ENCODE results near the gene SLC49A4.

DNA sequence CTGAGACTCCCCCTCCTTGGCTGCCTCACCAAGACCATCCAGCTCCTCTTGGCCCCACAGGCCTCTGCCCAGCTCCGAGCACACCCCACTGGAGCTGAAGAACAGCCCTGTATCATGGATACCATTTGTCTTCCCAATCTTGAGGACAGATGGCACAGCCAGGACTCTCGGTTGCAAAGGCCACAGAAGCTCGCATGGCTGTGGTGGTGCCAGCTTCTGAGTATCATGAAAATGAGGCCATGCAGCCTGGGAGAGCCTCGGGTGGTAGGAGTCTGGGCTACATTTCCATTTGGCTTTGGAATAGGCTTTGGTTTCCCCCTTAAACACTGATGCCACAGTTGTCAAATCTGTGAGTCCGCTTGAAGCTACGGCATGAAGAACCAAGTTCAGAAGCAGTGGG, 126.1 kb downstream of the SLC49A4 start:
- TF ChIP-seq, protein P1, sequence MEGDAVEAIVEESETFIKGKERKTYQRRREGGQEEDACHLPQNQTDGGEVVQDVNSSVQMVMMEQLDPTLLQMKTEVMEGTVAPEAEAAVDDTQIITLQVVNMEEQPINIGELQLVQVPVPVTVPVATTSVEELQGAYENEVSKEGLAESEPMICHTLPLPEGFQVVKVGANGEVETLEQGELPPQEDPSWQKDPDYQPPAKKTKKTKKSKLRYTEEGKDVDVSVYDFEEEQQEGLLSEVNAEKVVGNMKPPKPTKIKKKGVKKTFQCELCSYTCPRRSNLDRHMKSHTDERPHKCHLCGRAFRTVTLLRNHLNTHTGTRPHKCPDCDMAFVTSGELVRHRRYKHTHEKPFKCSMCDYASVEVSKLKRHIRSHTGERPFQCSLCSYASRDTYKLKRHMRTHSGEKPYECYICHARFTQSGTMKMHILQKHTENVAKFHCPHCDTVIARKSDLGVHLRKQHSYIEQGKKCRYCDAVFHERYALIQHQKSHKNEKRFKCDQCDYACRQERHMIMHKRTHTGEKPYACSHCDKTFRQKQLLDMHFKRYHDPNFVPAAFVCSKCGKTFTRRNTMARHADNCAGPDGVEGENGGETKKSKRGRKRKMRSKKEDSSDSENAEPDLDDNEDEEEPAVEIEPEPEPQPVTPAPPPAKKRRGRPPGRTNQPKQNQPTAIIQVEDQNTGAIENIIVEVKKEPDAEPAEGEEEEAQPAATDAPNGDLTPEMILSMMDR (conservative IDR thresholded peaks at IDR 0.05; ENCODE audit: low read length), result no peak
- TF ChIP-seq EZH2phosphoT487 (IDR thresholded peaks at IDR 0.05; ENCODE audit: borderline replicate concordance), result no peak
